Nasal cavity respiratory epithelium epithelial cell of viscerocranial mucosa (primary cell): ENCODE measurements around the gene DNPEP. TPM values are rescaled to one million over a fixed set of nuclear protein-coding genes. Genes with fewer than 3 reads are reported as not detected.

Experiments used
- total RNA-seq: library from RNA; depleted of rRNA; stranded (reverse); fragments of >200 nt; gene quantifications from 2 replicates; pipeline ENCODE4 v1.2.3, GENCODE V29; 2014

DNPEP gene
- total RNA-seq, result 50.6 and 59.5 TPM in 2 replicates

DNA sequence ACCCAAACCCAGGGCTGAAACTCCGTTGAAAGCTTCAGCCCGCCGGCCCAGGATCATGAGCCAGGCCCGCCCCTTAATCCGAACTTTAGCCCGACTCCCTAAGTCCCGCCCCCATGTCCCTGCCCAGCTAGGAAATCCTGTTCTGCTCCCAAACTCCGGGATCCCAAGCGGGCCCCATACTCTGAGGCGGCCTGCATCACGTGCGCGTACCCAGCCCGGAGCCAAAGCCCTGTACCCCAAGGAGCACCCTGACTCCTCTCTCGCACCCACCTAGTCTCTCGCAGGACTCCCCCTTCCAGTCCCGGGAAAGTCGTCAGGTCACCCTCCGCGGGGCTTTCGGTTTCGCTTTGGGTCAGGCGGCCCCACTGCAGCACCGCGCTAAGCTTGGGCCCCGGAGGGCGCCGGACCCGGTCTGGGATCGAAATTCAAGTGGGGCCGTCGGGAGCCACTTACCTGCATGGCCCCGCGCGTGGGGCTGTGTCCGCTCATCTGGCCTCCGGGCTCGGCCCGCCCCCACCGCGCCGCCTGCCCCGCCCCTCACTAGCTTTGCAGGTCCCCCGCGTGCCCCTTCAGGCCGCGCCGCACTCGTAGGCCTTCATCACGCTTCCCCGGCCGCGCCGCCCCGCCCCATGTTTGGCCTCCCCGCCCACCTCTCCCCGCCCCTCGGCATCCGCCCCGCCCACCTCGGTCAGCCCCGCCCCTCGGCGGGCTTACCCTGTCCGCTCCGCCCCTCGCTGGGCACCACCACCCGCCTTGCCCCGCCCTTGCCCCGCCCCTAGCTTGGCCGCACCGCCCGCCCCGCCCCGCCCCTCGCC is at the start of gene DNPEP:
DNPEP (minus strand) TSS at position 607 of the 815 bp plus-strand sequence; CDS start at position 489, 118 bp downstream.

GRCh38 chr2:219434718-219435525 is 47.2 kb upstream of the DNPEP start, which contains the start of gene SPEG:
TSS of gene SPEG (plus strand) at chr2:219434843. CDS start at chr2:219434978, 135 bp downstream.

GRCh38 chr2:219418155-219419011 is 30.7 kb upstream of the DNPEP start, which contains the start of gene DES:
TSS of gene DES (plus strand) at chr2:219418377. CDS start at chr2:219418463, 86 bp downstream.

DNA sequence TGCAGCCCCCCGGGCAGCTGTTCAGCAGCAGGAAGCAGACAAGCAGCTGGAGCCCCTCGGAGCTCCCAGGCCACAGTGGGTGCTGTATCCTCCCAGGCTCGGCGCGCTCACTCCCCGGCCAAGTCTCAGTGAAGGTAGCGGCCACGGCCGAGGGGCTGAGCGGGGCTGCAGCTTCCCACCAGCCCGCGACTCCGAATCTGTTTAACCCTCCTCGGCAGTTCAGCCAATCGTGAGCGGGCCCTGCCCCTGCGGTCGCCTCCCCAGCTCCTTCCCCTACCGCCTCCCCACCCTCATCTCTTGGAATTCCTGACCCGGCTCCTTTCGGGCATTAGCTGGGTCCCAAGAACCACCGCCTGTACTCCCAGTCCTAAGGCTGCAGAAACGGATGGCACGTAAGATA is 55.2 kb downstream of the DNPEP start, which contains the start of gene RESP18:
RESP18 (minus strand) TSS at position 203 of the 400 bp plus-strand sequence.

Other genes starting within 250 kb of the DNPEP start
- gene NHEJ1, start 227.1 kb downstream of the DNPEP start, total RNA-seq, result 16.7 TPM in 2 replicates
- 0.68 and 3.8 TPM in 2 replicates for gene SLC23A3, start 217.9 kb downstream of the DNPEP start, total RNA-seq
- gene CNPPD1, start 211.0 kb downstream of the DNPEP start, total RNA-seq, result 29.2 and 32.5 TPM in 2 replicates
- 59.1 and 87.5 TPM in 2 replicates for gene RETREG2, start 209.6 kb downstream of the DNPEP start, total RNA-seq
- gene ZFAND2B, start 181.1 kb downstream of the DNPEP start, total RNA-seq, result 23.3 and 62.2 TPM in 2 replicates
- 24.3 and 37.1 TPM in 2 replicates for gene ABCB6, start 169.0 kb downstream of the DNPEP start, total RNA-seq
- 33.2 and 69.6 TPM in 2 replicates for gene ATG9A, start 158.3 kb downstream of the DNPEP start, total RNA-seq
- 49.1 and 49.6 TPM in 2 replicates for gene ANKZF1, start 158.1 kb downstream of the DNPEP start, total RNA-seq
- 3.8 and 4.4 TPM in 2 replicates for gene GLB1L, start 142.5 kb downstream of the DNPEP start, total RNA-seq
- 25.3 and 32.8 TPM in 2 replicates for gene STK16, start 142.4 kb downstream of the DNPEP start, total RNA-seq
- gene TUBA4B, start 134.7 kb downstream of the DNPEP start, total RNA-seq, result not detected in 2 replicates
- gene TUBA4A, start 134.0 kb downstream of the DNPEP start, total RNA-seq, result 45.5 and 70.4 TPM in 2 replicates
- gene DNAJB2, start 108.5 kb downstream of the DNPEP start, total RNA-seq, result 39.0 and 83.7 TPM in 2 replicates
- not detected in 2 replicates for gene PTPRN, start 78.5 kb downstream of the DNPEP start, total RNA-seq
- not detected in 2 replicates for gene RESP18, start 55.2 kb downstream of the DNPEP start, total RNA-seq
- gene DES, start 30.5 kb upstream of the DNPEP start, total RNA-seq, result not detected in 2 replicates
- gene SPEG, start 46.9 kb upstream of the DNPEP start, total RNA-seq, result 4.1 and 9.6 TPM in 2 replicates
- 26.6 and 49.6 TPM in 2 replicates for gene GMPPA, start 111.0 kb upstream of the DNPEP start, total RNA-seq
- gene ASIC4, start 126.6 kb upstream of the DNPEP start, total RNA-seq, result 0.34 TPM in 1 of 2 replicates, not detected in the other
- gene CHPF, start 155.9 kb upstream of the DNPEP start, total RNA-seq, result 145 and 201 TPM in 2 replicates
- 0.34 and 0.36 TPM in 2 replicates for gene TMEM198, start 156.1 kb upstream of the DNPEP start, total RNA-seq
- gene OBSL1, start 183.6 kb upstream of the DNPEP start, total RNA-seq, result 8.9 and 27.7 TPM in 2 replicates
- gene INHA, start 184.4 kb upstream of the DNPEP start, total RNA-seq, result under 0.01 and 0.36 TPM in 2 replicates
- 14.2 and 15.4 TPM in 2 replicates for gene STK11IP, start 209.9 kb upstream of the DNPEP start, total RNA-seq
- 1.7 and 6.9 TPM in 2 replicates for gene SLC4A3, start 239.7 kb upstream of the DNPEP start, total RNA-seq